CD4-positive, alpha-beta T cell (primary cell): ENCODE measurements around the gene AHRR. TPM values are rescaled to one million over a fixed set of nuclear protein-coding genes. Genes with fewer than 3 reads are reported as not detected.

Experiments used
- ATAC-seq: fragments of 200-7000 bp; cut with Tn5 transposase; one replicate; pipeline ENCODE4 v1.10.0; 2022; ENCODE audit warnings: mild to moderate bottlenecking; ENCODE audit not compliant: poor library complexity
- CTCF ChIA-PET: fragments of 350-600 bp; sonication (Branson Sonifier 250); formaldehyde crosslinking; loops from one replicate; lab custom pipeline; 2021; ENCODE audit warnings: antibody characterized with exemption, inconsistent platforms; lab: Charles Lee
- POLR2A ChIA-PET: fragments of 350-600 bp; sonication (Branson Sonifier 250); formaldehyde crosslinking; loops from one replicate; lab custom pipeline; 2021; ENCODE audit warnings: antibody characterized with exemption, inconsistent platforms; lab: Charles Lee
- DNase-seq, 14 experiments: peaks; one replicate each; pipeline ENCODE4 v3.0.0-alpha.2; 2013 to 2020; ENCODE audit warnings: mixed read lengths in 2 of 14
- H3K27ac ChIP-seq, 2 donors: one replicate each; pipeline versions ENCODE4 v1.5.1 to v1.7.0; 2013; ENCODE audit warnings: low read length in 2 of 2, low read depth in 1 of 2, mild to moderate bottlenecking in 1 of 2
- H3K27me3 ChIP-seq, 2 experiments: 1 replicate in 1 of 2; 2 replicates in 1 of 2; pipeline versions ENCODE4 v1.6.1 to v1.7.0; 2013; ENCODE audit warnings: low read length in 2 of 2, control low read depth in 1 of 2, mild to moderate bottlenecking in 1 of 2, moderate library complexity in 1 of 2; ENCODE audit not compliant: insufficient read depth in 2 of 2, control insufficient read depth in 1 of 2
- H3K36me3 ChIP-seq: one replicate; pipeline ENCODE4 v1.6.1; 2013; ENCODE audit warnings: low read length, control low read depth; ENCODE audit not compliant: insufficient read depth
- H3K4me1 ChIP-seq: one replicate; pipeline ENCODE4 v1.6.1; 2013; ENCODE audit warnings: low read length, control low read depth; ENCODE audit not compliant: insufficient read depth
- H3K4me3 ChIP-seq: one replicate; pipeline ENCODE4 v1.5.1; 2013; ENCODE audit warnings: mild to moderate bottlenecking, low read length, moderate library complexity
- H3K9me3 ChIP-seq, 2 experiments: 1 replicate in 1 of 2; 2 replicates in 1 of 2; pipeline versions ENCODE4 v1.6.1 to v1.7.0; 2013; ENCODE audit warnings: low read length in 2 of 2, mild to moderate bottlenecking in 2 of 2, control low read depth in 1 of 2, moderate library complexity in 1 of 2; ENCODE audit not compliant: control insufficient read depth in 1 of 2, insufficient read depth in 1 of 2
- H3K27ac Mint-ChIP-seq: one replicate; pipeline ENCODE4 v1.8.0; 2020; ENCODE audit warnings: mixed read lengths
- H3K27me3 Mint-ChIP-seq: one replicate; pipeline ENCODE4 v1.8.0; 2021; ENCODE audit warnings: mixed read lengths
- H3K36me3 Mint-ChIP-seq: one replicate; pipeline ENCODE4 v1.8.0; 2021; ENCODE audit warnings: low read depth, mixed read lengths
- H3K4me1 Mint-ChIP-seq: one replicate; pipeline ENCODE4 v1.8.0; 2021; ENCODE audit warnings: low read depth, mixed read lengths
- H3K4me3 Mint-ChIP-seq: one replicate; pipeline ENCODE4 v1.8.0; 2020; ENCODE audit warnings: mild to moderate bottlenecking, mixed read lengths
- H3K9me3 Mint-ChIP-seq: one replicate; pipeline ENCODE4 v1.8.0; 2020; ENCODE audit warnings: mixed read lengths
- CTCF ChIP-seq: fragments of 200-600 bp; IDR thresholded peaks from one replicate; pipeline ENCODE4 v1.8.0; 2022; ENCODE audit warnings: antibody characterized with exemption, mild to moderate bottlenecking
- intact Hi-C, 2 experiments: fragments of 100-400 bp; cut with DNase I in 1 of 2; cut with micrococcal nuclease in 1 of 2; formaldehyde crosslinking; loops; one replicate each; pipeline versions ENCODE4 v1.15.1 to v1.9.0; 2023 to 2025; cut with DNase I, micrococcal nuclease
- total RNA-seq, 174 experiments: library from RNA in 2 of 174; stranded (reverse) in 2 of 174; gene quantifications; one replicate each; pipeline ENCODE4 v1.2.3 and lab custom pipeline; 2021 to 2026

Gene AHRR
- total RNA-seq, 2 experiments from 2014 or later, result 0.45 to 0.63 TPM

GRCh38 chr5:451587-452458 lies 130.3 kb downstream of the AHRR start:
- peaks cover 23% of the 10 kb centered on the region for H3K4me1 ChIP-seq
- no peak overlapping the region for H3K27ac ChIP-seq
- ATAC-seq (no peak), DNase-seq (no peak)
- Mint-ChIP-seq H3K4me1 (peaks cover 44% of the 10 kb centered on the region), H3K27ac (no peak overlapping the region), H3K4me3 (no peak overlapping the region), H3K36me3 (peaks cover 100% of the 10 kb centered on the region), H3K9me3 (peaks cover 8% of the 10 kb centered on the region), H3K27me3 (no peaks in the 10 kb centered on the region)
- peaks cover 10 to 18% of the 10 kb centered on the region in 2 experiments for H3K9me3 ChIP-seq
- TF ChIP-seq CTCF, result no peak
- ChIA-PET POLR2A (interaction anchor here (1.1 to 2.0 kb wide), 2 partner anchors 14 to 20 kb away, joined by 4 to 5 read pairs; no protein-coding TSS in a partner anchor), CTCF (no interaction called here)
- H3K36me3 ChIP-seq, result peaks cover 93% of the 10 kb centered on the region
- intact Hi-C loops, result no loop called here
- H3K4me3 ChIP-seq, result no peak overlapping the region
- H3K27me3 ChIP-seq, result no peaks in the 10 kb centered on the region

GRCh38 chr5:452978-453710 lies 131.6 kb downstream of the AHRR start:
- H3K4me1 ChIP-seq, result peaks cover 23% of the 10 kb centered on the region
- Mint-ChIP-seq H3K27ac (peak overlapping the region; percentile 80), H3K4me1 (peaks cover 42% of the 10 kb centered on the region), H3K36me3 (peaks cover 97% of the 10 kb centered on the region), H3K27me3 (no peaks in the 10 kb centered on the region), H3K4me3 (no peak overlapping the region), H3K9me3 (peaks cover 8% of the 10 kb centered on the region)
- DNase-seq (peak in 2 of 14 experiments; percentile 1 to 30), ATAC-seq (no peak)
- intact Hi-C loops, result no loop called here
- H3K9me3 ChIP-seq, result peaks cover 10 to 18% of the 10 kb centered on the region in 2 experiments
- CTCF ChIA-PET, result no interaction called here
- no peaks in the 10 kb centered on the region for H3K27me3 ChIP-seq
- no peak overlapping the region for H3K4me3 ChIP-seq
- peaks cover 93% of the 10 kb centered on the region for H3K36me3 ChIP-seq
- POLR2A ChIA-PET, result interaction anchor here (1.1 kb wide), 1 partner anchor 12 kb away, joined by 5 read pairs; no protein-coding TSS in a partner anchor
- no peak overlapping the region for H3K27ac ChIP-seq
- no peak for TF ChIP-seq CTCF

DNA sequence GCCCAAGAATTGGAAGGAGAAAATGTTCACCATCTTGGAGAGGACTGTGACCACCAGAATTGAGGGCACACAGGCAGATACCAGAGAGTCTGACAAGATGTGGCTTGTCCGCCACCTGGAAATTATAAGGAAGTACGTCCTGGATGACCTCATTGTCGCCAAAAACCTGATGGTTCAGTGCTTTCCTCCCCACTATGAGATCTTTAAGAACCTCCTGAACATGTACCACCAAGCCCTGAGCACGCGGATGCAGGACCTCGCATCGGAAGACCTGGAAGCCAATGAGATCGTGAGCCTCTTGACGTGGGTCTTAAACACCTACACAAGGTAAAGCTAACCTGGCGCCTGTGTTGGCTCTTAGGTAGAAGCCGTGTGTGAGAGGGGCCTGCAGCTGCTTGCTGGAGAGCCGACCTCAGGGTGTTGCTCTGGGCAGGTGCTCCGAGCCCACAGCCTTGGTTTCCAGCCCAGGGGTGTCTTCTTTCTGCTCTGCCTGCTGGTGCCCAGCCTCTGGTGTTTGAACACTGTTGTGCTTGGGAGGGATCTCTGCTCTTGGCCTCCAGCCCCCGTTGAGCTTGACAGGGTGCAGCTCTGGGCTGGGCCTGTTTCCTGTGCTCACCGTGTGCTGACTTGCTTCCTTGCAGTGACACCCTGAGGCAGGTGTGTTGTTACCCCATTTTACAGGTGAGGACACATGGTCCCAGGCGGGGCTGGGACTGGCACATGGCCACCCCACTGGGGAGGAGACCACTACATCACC lies 132.4 kb downstream of the AHRR start:
- ChIA-PET CTCF (no interaction called here), POLR2A (no interaction called here)
- no peak for TF ChIP-seq CTCF
- Histone ChIP-seq H3K4me1 (peaks cover 24% of the 10 kb centered on the region), H3K4me3 (no peak overlapping the region), H3K27me3 (no peaks in the 10 kb centered on the region), H3K36me3 (peaks cover 93% of the 10 kb centered on the region), H3K27ac (no peak overlapping the region), H3K9me3 (peaks cover 10 to 18% of the 10 kb centered on the region in 2 experiments)
- peaks cover 8% of the 10 kb centered on the region for H3K9me3 Mint-ChIP-seq
- DNase-seq (peak in 2 of 14 experiments; percentile 1 to 31), ATAC-seq (peak; percentile 48)
- H3K27me3 Mint-ChIP-seq, result no peaks in the 10 kb centered on the region
- H3K4me1 Mint-ChIP-seq, result peaks cover 37% of the 10 kb centered on the region
- H3K4me3 Mint-ChIP-seq, result peak overlapping the region; percentile 42
- intact Hi-C loops, result no loop called here
- peak overlapping the region; percentile 80 for H3K27ac Mint-ChIP-seq
- H3K36me3 Mint-ChIP-seq, result peaks cover 97% of the 10 kb centered on the region
